SK-MEL-5 (cell line): ENCODE results near the gene MRE11. TPM values are rescaled to one million over a fixed set of nuclear protein-coding genes. Genes with fewer than 3 reads are reported as not detected.
"Not testable (repeated sequence)": the region's sequence is repeated elsewhere in the genome, so short reads cannot be mapped to it uniquely, and the experiment has no call there.

Experiments
- DNase-seq: peaks from one replicate; pipeline ENCODE4 v3.0.0-alpha.2; 2016; ENCODE audit warnings: low read depth, low spot score
- in situ Hi-C: cut with HindIII; loops from 2 replicates; pipeline ENCODE4 v1.10.0; 2016; ENCODE audit warnings: low sequenced_read_pairs, high pct_unique_total_duplicates, low pct_unique_long_range_greater_than_20kb
- small RNA-seq, 2 experiments: library from RNA; depleted of rRNA; stranded (forward); fragments of <200 nt; gene quantifications; one replicate each; pipeline ENCODE3, GENCODE V24; 2014
- total RNA-seq: library from RNA; depleted of rRNA; stranded (reverse); fragments of >200 nt; shearing (Covaris generic); gene quantifications from 2 replicates; pipeline ENCODE4 v1.2.3, GENCODE V29; 2014; rRNA removed

The MRE11 gene
- total RNA-seq, 1 experiment from 2014 or later = 16.0 TPM

GRCh38 chr11:94398101-94398500, 95.5 kb downstream of the MRE11 start:
- in situ Hi-C loops = no loop called here

DNA sequence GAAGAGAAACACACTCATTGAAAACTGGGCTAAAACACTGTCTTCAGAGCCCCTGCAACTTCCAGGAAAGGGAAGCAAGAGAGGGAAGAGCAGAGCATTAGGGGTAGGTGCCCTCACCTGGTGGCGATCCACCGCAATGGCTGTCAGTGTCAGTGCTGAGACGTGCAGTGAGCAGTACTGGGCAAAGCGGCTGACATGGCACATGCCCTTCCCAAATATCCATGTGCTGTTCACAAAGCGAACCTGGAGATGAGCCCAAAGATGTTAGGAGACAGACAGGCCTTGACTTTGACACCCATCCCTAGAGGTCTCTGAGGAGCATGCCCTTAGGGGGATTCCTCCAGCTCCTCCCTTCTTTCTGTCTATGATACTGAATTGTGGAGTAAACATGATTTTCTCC, 97.4 kb downstream of the MRE11 start:
- in situ Hi-C loops = no loop called here
- no peak for DNase-seq

More at GRCh38 chr11:94398101-94398500, 95.5 kb downstream of the MRE11 start:
- DNase-seq = no peak

DNA sequence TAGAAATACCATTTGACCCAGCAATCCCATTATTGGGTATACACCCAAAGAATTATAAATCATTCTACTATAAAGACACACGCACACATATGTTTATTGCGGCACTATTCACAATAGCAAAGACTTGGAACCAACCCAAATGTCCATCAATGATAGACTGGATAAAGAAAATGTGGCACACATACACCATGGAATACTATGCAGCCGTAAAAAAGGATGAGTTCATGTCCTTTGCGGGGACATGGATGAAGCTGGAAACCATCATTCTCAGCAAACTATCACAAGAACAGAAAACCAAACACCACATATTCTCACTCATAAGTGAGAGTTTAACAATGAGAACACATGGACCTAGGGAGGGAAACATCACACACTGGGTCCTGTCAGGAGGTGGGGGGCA, 101.7 kb downstream of the MRE11 start:
- in situ Hi-C loops, DNase-seq: not testable (repeated sequence)

GRCh38 chr11:94379613-94380012, 114.0 kb downstream of the MRE11 start:
- DNase-seq = no peak
- in situ Hi-C loops = no loop called here

GRCh38 chr11:94376841-94377240, 116.8 kb downstream of the MRE11 start:
- in situ Hi-C loops = no loop called here

DNA sequence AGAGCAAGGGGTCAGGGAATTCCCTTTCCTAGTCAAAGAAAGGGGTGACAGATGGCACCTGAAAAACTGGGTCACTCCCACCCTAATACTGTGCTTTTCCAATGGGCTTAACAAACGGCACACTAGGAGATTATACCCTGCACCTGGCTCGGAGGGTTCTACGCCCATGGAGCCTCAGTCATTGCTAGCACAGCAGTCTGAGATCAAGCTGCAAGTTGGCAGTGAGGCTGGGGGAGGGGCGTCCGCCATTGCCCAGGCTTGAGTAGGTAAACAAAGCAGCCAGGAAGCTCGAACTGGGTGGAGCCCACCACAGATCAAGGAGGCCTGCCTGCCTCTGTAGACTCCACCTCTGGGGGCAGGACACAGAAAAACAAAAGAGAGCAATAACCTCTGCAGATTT, 123.1 kb downstream of the MRE11 start:
- in situ Hi-C loops, DNase-seq: not testable (repeated sequence)

More at GRCh38 chr11:94376841-94377240, 116.8 kb downstream of the MRE11 start:
- DNase-seq = no peak

Small RNAs within 50 kb of the gene (small RNA-seq; reads per million reads assigned to genes)
- gene MIR548L = 0 to 0.29 reads per million in 2 experiments

Other genes starting within 250 kb of the MRE11 start
- not detected in 2 replicates for gene IZUMO1R, start 189.3 kb downstream of the MRE11 start, total RNA-seq
- gene GPR83, start 92.4 kb downstream of the MRE11 start, total RNA-seq = 0.03 TPM in 1 of 2 replicates, not detected in the other
- 19.7 and 22.1 TPM in 2 replicates for gene ANKRD49, start 140 bp upstream of the MRE11 start, total RNA-seq
- not detected in 2 replicates for gene C11orf97, start 18.6 kb upstream of the MRE11 start, total RNA-seq
- 0.58 and 0.67 TPM in 2 replicates for gene FUT4, start 50.1 kb upstream of the MRE11 start, total RNA-seq
- gene PIWIL4, start 73.5 kb upstream of the MRE11 start, total RNA-seq = 0.16 TPM in 1 of 2 replicates, not detected in the other